DMS53 (cell line): ENCODE results near the gene FOXN3.

ENCODE experiments used
- DNase-seq: peaks from one replicate; lab custom pipeline; 2025; lab: John Stamatoyannopoulos, UW

The FOXN3 gene

DNA sequence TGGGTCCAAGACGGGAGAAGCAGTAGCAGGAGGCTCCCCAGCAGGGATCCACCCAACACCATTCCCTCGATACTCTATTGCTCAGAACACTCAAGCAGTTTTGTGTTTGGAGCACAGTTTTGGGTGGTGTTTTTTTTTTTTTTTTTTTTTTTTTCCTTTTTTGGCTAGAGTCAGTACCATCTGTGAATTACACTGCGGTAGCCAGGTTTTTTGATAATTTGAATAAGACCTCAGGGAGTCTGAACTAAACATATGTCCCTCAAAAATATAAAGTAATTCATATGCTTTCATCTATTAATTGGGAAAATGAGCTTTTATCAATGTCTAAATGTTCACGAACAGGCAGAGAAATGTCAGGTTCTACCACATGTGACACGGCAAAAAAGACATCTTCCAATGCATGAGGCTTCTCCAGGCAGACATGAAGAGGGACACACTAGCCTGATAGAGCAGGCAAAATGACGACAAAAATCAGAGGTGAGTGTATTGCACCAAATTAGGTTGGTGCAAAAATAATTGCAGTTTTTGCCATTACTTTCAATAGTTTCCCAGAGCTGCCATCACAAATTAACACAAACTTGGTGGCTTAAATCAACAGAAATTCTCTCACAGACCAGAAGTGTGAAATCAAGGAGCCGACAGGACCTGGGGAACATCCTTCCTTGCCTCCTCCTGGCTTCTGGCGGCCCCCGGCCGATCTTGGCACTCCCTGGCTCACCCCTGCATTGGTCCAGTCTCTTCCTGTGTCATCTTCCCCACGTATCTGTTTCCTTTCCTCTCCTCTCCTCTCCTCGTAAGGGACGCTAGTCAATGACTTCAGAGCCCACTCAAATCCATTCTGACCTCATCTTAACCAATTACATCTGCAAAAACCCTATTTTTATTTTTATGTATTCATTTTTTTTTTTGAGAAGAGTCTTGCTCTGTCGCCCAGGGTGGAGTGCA, 33.9 kb downstream of the FOXN3 start:
- DNase-seq: no peak

DNA sequence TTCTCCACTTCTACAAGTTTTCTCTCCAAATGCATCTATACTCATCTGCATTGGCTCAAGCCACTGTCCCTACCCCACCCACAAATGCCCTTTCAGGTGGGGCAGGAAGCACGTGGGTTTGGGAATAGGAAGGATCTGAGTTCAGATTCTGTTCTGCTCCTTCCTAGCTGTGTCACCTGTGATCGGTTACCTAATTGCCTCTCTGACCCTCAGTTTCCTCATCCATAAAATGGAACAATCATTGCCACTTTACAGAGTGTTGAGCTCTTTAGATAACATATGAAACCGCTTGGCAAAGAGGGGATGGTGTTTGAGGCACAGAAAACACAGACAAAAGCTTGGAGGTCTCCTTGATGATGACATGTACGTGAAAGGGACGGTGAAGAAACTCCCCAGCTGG, 34.5 kb downstream of the FOXN3 start:
- no peak for DNase-seq

DNA sequence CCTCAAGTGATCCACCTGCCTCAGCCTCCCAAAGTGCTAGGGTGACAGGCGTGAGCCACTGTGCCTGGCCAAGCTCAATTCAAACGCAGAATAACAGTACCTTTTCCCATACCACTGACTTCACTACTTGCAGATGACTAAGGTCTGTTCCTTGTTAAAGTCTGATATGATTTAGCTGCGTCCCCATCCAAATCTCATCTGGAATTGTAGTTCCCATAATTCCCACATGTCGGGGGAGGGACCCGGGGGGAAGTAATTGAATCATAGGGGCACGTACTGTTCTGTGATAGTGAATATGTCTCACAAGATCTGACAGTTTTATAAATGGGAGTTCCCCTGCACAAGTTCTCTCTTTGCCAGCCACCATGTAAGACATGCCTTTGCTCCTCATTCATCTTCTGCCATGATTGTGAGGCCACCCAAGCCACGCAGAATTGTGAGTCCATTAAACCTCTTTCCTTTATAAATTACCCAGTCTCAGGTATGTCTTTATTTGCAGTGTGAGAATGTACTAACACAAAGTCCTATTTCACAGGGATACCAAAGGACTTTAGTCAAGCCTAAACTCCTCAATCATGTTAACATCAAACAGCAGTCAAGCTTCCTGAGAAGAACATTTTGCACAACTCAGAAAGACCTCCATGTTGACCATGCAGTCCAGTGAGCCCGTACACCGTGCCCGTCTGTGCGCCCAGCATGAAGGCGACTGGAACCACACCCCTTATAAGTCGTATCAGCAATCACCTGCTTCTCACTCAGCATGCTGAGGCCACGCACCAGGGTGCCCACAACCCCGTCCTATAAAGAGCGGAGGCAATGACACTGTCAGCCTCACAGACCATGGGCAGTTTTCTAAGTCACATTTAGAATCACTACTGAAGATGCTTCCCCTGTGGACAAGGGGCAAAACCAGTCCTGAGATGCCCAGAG, 36.9 kb downstream of the FOXN3 start:
- DNase-seq: no peak

DNA sequence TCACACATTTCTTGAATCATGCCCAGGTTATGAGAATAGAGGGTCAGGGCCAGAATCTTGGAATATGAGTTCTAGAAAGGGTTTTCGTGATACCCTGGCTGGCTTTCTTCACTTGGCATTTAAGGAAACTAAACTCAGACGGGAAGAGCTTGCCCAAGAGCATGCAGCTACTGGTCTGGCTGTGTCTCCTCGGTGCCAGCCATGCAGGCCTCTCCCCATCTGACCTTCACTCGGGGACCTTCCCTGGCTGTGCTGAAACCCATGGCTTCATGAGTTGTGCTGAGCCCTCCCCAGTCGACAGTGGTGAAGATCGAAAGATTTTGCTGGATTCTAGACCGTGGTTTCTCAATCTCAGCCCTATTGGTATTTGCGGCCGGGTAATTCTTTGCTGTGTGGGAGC, 38.0 kb downstream of the FOXN3 start:
- no peak for DNase-seq

DNA sequence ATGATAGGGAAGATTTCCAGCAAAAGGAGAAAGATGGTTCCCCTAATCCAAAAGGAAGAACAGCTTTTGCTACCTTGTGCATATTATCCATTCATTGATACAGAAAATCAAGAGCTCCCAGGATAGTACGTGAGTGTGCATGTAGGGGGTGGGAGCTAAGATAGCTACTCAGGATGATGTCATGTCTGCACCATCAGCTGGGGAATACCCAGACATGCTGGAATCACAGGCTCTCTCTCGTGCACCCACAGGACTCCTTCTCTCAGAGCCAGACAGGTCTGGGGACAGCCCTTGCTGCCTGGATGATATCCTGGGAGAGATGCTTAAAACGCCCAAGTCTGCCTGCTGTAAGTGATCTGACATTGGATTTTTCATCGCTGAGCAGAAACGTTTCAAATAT, 38.9 kb downstream of the FOXN3 start:
- peak; percentile 5 for DNase-seq

DNA sequence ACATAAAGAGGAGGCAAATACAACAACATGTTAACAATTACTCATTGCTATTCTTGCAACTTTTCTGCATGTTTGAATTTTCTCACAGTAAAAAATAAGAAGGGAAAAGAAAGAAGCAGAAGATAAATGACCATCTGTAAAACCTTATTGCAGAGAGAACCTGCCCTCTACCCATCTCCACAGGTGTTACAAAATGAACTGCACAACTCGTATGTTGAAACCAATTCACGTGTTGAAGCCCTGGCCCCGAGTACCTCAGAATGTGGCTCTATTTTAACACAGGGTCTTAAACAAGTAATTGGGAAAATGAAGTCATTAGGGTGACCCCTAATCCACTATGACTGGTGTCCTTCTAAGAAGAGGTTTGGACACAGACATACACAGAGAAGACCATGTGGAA, 39.5 kb downstream of the FOXN3 start:
- no peak for DNase-seq

DNA sequence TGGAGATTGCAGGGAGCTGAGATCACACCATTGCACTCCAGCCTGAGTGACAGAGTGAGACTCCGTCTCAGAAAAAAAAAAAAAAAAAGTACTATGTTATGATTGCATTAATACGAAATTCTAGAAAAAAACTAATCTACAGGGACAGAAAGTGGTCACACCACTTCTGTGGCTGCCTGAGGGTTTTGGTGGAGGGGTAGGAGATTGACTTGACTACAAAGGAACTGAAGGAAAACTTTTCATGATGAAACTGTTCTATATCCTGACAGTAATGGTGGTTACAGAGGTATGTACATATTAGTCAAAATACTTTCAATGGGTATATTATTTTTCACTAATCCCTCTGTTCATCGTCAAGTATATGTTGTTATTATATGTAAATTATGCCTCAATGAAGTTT, 42.1 kb downstream of the FOXN3 start:
- DNase-seq: no peak

DNA sequence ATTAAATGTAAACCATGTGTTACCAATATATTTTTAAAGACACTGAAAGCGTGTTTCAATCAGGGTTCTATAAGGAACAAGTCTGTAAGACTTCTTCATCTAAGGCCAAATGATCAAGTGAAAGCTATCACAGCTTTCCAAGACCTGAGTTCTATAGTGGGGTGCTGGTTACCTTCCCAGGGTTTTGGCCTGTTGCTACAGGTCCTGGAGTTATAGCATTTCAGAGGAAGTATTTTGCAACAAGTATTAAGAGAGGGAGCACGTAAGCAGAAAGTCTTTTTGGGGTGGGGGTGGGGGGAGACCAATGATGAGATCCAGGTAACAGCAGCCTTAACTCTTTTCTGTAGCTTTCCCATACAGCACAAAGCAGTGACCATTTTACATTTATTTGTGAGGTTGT, 43.8 kb downstream of the FOXN3 start:
- no peak for DNase-seq

DNA sequence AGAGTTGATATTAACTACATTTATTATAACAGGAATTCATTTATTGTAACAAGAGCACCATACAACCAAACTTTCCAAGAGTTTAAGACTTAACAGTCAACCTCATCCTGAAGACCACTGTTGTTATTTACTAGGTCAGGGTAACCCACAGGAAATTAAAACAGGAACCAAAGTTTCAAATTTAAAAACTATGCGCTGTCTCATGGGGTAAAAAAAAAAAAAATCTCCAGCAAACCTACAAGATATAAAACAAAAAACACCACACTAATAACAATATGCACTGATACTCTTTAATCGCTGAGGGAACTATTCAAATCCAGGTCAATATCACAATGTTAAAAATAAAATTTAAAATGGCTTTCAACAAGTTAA, 44.5 kb downstream of the FOXN3 start:
- no peak for DNase-seq

DNA sequence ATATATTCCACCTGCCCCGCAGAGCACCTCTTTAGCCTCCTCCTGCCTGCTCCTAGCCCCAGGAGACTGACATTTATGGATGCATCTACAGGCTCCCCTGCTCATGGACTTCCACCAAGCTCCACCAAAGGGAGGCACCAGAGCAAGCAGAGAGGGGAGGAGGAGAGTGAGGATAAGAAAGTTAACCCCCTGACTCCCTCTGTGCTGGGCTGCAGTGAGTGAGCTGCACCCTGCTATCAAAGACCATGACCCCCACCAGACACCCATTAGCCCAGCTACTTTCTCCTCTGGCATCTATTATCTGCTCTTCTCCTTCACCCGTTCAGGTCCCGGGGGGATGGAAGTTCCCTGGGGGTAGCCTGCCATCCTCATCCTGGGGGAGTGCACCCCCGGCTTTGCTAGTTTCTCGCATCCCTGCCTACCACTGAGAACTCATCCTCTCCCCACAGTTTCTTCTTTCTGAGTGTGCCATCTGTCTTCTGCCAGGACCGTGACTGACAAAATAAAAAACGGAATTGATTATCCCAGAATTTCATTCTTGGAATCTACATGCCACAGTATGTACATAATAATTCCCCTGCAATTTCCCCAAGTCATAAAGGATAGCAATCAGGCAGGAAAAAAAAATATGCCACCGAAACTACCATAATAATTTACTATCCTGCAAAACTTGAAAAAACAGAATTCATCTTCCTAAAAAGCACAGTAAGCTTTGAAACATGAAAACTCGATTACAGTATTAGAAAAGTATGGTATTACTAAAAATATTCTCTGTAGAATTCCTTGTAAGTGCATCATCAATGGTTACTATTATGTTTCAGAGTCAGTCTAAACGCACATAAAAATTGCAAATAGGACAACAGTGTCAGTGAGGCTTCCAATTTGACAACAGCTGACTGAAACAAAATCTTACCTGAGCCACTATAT, 45.2 kb downstream of the FOXN3 start:
- no peak for DNase-seq

DNA sequence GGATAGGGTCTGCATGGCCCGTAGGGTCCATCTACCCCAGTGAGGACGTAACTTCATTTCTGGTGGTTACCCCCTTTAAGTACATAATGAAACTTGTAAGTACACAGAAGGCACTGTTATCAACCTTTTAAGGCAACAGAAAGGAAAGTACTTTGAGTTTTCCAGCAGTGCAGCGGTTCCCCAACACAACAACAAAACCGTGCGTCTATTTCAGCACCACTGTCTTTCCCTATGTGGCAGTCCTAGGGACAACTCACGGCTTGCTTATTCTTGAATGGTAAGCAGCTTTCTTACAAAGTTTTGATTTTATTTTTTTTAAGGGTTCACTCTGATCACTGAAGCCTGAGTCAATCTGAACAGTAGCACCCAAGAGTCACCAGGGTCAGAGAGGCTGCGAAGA, 46.3 kb downstream of the FOXN3 start:
- no peak for DNase-seq

DNA sequence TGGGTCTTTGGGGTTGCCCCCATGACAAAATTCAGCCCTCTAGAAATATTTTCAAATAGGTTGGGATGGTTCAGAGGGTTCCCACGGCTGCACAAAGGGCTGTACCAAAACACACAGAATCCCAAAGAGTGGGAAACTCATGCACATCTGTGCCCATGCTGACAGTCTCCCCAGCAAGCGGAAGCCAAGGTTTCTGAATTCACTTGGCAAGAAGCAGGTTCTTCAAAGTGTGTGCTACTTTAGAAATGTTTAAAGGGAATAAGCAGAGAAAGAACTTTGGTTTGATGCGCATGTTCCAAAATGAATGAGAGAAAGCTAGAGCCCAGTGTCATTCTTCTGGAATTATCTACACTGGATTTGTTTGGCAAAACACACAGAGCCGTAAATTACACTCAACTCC, 46.7 kb downstream of the FOXN3 start:
- DNase-seq: no peak

DNA sequence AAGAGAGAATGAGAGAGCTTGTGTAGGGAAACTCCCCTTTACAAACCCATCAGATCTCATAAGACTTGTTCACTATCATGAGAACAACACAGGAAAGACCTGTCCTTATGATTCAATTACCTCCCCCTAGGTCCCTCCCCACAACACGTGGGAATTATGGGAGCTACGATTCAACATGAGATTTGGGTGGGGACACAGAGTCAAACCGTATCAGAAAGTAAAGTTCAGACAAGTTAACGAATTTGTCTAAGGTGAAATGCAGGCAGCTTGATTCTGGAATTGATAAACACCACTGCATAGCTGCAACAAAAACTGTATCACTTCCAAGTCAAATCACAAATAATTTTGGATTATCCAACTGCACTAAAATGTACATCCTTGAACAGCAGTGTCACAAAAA, 47.4 kb downstream of the FOXN3 start:
- peak; percentile 21 for DNase-seq

DNA sequence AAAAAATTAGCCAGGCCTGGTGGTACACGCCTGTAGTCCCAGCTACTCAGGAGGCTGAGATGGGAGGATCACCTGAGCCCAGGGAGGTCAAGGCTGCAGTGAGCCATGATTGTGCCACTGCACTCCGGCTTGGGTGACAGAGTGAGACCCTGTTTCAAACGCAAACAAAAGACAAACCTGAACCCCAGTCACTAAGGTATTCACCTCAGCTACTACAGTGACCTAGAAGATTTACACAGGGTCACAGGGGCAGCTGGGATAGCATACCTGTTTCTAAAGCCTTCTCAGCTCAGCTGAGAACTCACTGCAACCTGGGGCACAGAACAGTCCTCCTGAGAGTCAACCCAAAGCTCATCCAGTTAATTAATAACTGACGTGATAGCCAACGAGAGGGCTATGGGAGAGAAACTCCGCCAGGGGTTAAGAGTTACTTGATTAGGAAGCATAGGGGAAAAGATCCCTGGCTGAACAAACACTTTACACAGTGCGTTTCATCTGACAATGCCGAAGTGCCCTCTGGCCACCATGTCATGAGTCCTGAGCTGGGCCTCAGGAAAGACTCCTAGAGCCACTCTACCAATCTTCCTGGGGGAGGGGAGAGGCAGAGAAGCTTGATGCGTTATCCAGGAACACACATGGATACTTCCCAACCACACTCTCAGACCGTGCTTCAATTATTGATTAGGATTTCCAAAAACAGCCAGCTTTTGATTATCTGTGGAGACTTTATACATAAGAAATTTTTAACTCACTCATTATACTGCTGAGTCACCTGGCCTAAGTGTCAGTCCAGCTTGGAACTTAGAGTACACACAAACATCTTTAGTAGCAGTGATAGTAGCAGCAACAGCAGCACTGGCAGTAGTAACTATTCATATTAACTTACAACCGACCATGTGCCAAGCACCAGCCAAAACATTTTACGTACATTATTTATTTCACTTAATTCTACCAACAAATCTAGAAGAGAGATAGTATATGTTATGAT, 48.2 kb downstream of the FOXN3 start:
- DNase-seq: peak; percentile 91

DNA sequence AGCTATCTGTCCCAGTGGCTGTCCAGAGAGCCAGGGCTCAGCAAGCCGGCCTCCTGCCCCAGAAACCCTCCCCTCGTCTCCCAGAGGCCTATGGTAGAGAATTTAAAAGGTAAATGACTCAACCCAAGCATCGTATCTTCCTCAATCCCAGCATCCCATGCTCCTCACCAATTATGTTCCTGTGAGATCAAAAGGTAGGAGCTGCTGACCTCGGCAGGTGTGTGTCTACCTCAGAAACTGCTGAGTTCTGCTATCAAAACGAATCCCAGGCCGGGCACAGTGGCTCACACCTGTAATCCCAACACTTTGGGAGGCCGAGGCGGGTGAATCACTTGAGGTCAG, 49.3 kb downstream of the FOXN3 start:
- peak; percentile 22 for DNase-seq

DNA sequence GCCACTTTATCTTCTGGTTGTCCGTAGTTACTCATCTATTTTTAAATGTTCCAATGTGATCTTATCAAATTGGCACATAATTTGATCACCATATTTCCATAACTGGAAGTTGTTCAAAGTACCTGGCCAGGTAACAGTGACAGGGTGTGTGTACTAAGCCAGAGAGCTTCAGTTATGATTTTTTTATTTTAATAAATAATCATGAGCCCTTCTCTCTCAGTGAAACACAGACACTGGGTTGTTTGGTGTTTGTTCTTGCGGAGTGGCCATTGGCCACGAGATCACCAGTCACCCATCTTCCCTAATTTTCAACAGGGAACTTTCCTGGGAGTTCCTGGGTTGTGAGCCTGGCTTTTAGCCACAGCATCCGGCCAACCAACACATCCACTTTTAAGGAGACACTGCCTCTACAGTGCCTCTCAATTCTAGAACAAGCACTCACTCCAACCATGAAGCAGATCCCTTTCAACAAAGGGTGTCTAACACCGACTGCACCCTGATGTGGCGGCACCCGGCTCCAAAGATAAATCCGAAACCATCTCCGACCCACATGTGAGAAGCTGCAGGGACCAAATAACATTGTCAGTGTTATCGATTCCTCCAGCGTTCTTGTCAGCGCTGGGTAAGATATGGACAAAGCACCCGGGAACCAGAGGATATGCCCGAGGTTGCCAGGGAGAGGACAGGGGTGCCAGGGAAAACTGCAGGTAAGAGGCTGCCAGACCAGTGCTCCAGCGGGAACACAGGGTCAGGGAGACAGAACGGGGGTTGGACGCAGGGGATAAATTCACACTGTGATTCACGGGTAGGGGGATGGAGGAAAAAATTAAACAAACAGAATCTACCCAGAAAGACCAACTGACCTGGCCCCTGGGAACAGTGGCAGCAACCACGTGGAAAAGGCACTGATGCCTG, 49.9 kb downstream of the FOXN3 start:
- DNase-seq: no peak

DNA sequence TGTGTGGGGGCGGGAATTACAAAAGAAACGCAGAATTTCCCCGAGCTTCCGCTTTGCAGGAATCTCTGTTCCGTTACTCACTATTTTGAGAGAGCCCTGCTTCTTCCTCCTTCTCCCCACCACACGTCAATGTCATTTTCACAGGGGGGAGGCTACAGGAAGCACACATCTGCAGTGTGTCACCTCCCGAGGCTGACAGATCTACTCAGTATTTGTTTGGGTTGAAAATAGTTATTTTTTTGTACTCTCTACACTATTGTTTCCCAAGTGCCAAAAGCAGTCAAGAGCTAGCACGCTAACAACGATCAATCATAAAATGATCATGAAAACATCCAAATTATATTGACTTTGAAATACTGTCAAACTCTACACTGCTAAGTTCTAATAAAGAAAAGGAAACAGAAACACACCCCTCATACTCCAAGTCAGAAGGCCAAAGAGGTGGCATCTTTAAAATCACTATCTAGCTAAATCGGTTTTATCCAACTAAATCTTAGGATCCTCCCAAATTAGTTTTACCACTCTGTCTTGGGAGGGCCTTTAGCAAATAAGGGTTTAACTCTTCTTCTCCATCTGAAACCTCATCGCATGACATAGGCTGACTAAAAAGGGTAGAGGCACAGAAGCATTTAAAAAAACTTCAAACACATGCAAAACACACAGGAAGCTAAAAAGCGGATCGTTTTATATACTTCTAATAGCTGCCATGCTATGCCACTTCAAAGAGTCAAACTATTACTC, 51.8 kb downstream of the FOXN3 start:
- no peak for DNase-seq

DNA sequence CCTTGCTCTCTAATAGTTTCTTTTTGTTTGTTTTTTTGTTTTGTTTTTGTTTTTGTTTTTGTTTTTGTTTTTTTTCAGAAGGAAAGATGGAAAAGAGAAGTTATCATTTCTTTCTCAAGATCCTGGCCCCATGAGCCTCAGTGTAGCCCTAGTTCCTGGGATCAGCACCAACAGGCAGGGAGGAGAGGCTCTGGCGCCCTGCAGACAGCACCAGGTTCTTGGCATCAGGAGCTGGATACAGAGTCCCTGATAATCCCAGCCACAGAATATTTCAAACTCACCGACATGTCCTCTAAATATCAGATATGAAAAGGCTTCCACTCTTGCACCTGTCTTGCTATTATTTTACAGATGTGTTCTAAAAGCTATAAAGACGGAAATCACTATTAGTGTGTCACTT, 52.7 kb downstream of the FOXN3 start:
- no peak for DNase-seq

DNA sequence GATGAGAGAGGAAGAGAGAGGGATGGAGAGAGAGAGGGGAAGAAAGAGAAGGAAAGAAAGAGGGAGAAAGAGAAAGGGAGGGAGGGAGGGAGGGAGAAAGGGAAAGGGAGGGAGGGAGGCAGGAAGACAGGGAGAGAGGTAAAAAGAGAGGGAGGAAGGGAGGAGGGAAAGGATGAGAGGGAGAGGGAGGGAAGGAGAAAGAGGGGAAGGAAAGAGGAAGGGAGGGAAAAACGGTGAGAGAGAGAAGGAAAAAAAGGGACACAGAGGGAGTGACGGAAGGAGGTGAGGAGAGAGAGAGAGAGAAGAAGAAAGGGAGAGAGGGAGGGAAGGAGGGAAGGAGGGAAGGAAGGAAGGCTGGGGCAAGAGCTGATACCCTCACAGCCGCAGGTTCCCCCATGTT, 56.8 kb downstream of the FOXN3 start:
- DNase-seq: no peak
